Prostate gland (tissue), 2 donors: ENCODE measurements around the gene SLC37A4. TPM values are rescaled to one million over a fixed set of nuclear protein-coding genes. Genes with fewer than 3 reads are reported as not detected.
A peak's percentile ranks its signal among the peaks of the same experiment; 100 is the strongest.
"Not testable (repeated sequence)": the region's sequence is repeated elsewhere in the genome, so short reads cannot be mapped to it uniquely, and the experiment has no call there.

Source experiments
- DNase-seq: peaks from one replicate; pipeline ENCODE4 v3.0.0-alpha.2; 2019; ENCODE audit warnings: low spot score
- H3K27ac ChIP-seq, 2 donors: fragments of 200-600 bp; sonication (generic); 2 replicates each; pipeline ENCODE4 v1.5.1; 2017 to 2019
- H3K27me3 ChIP-seq: fragments of 200-600 bp; sonication (generic); replicated peaks from 2 replicates; pipeline ENCODE4 v1.5.1; 2019; ENCODE audit not compliant: insufficient read depth
- H3K36me3 ChIP-seq, 2 donors: fragments of 200-600 bp; sonication (generic); 1 replicate in 1 of 2; 2 replicates in 1 of 2; pipeline versions ENCODE4 v1.5.1 to v1.8.1; 2017 to 2019
- H3K4me1 ChIP-seq: fragments of 200-600 bp; sonication (generic); replicated peaks from 2 replicates; pipeline ENCODE4 v1.5.1; 2019
- H3K4me3 ChIP-seq, 2 donors: fragments of 200-600 bp; sonication (generic); 2 replicates each; pipeline ENCODE4 v1.5.1; 2017 to 2019
- H3K9me3 ChIP-seq: fragments of 200-600 bp; sonication (generic); 2 replicates; pipeline ENCODE4 v1.5.1; 2017
- CTCF ChIP-seq, 4 experiments: fragments of 200-600 bp in 2 of 4; fragments of 450-650 bp in 2 of 4; sonication (generic) in 2 of 4; IDR thresholded peaks; 1 replicate in 3 of 4; 2 replicates in 1 of 4; pipeline ENCODE4 v1.5.1; 2016 to 2019; ENCODE audit warnings: antibody characterized with exemption in 4 of 4, mild to moderate bottlenecking in 2 of 4, moderate library complexity in 2 of 4
- POLR2A ChIP-seq: fragments of 450-650 bp; IDR thresholded peaks from one replicate; pipeline ENCODE4 v1.6.1; 2016; ENCODE audit warnings: antibody characterized with exemption, mild to moderate bottlenecking
- POLR2AphosphoS5 ChIP-seq: sonication (generic); formaldehyde crosslinking; IDR thresholded peaks from one replicate; pipeline ENCODE4 v1.6.1; 2017; ENCODE audit warnings: antibody characterized with exemption
- whole genome bisulfite sequencing: methylation state at CpG from one replicate; pipeline ENCODE4 v1.1.5; 2018; 5-methylcytosine and 5-hydroxymethylcytosine counted together
- intact Hi-C: fragments of 100-400 bp; cut with DNase I; formaldehyde crosslinking; loops from one replicate; pipeline ENCODE4 v1.14.2; 2022
- total RNA-seq, 2 donors: library from RNA; depleted of rRNA; stranded (reverse); fragments of >200 nt; gene quantifications; one replicate each; pipeline ENCODE4 v1.1.0, GENCODE V29; 2016

The SLC37A4 gene
- total RNA-seq, 2 donors from 2014 or later: 36.2 to 58.7 TPM

GRCh38 chr11:119018074-119018938 is 12.4 kb downstream of the SLC37A4 start, which contains the start of the genes RPS25 and TRAPPC4:
Gene RPS25 (minus strand): TSS chr11:119018343. CDS start chr11:119018284, 59 bp downstream.
Gene TRAPPC4 (plus strand): TSS chr11:119018766. CDS start chr11:119018796, 30 bp downstream.
- Histone ChIP-seq H3K27me3 (no peaks in the 10 kb centered on the region), H3K9me3 (no peaks in the 10 kb centered on the region), H3K4me1 (peaks cover 6% of the 10 kb centered on the region), H3K36me3 (peaks cover 7 to 10% of the 10 kb centered on the region in 2 donors), H3K27ac (peak within 1 kb of the TSS; percentile 93 to 94), H3K4me3 (peak within 1 kb of the TSS; percentile 83 to 89)
- intact Hi-C loops: no loop called here
- WGBS: under 1% methylated on average over 63 of the region's 63 CpGs
- TF ChIP-seq POLR2AphosphoS5 (peak; percentile 97), POLR2A (peak; percentile 48), CTCF (IDR thresholded peaks at IDR 0.05) (peak in 3 of 4 experiments; percentile 6 to 30 (median 12))
- DNase-seq: peak; percentile 96

DNA sequence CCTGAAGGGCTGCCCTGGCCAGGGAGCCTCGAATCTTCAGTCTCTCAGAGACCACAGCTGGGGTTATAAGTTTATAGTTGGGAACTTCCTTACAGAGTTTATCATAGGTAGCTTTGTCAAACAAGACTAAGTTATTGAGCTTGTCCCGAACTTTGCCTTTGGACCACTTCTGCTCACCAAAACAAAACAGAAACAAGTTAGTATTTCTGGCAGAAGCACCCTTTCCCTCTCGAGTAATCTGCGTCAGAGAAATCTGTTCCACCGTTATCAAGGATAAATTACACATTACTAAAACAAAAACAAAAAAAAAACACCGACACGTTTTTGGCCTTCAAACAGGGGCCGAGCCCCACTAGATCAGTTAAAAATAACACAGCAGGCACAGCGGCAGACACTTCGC is 13.3 kb downstream of the SLC37A4 start:
- not testable (repeated sequence) for H3K4me1 ChIP-seq, DNase-seq
- 5% methylated on average over 10 of the region's 10 CpGs for WGBS

GRCh38 chr11:119016216-119017009 is 14.3 kb downstream of the SLC37A4 start:
- peaks cover 3% of the 10 kb centered on the region for H3K4me1 ChIP-seq

More for the DNA sequence above, 13.3 kb downstream of the SLC37A4 start:
- H3K36me3 ChIP-seq, H3K9me3 ChIP-seq, intact Hi-C loops, H3K27me3 ChIP-seq: not testable (repeated sequence)
- peak overlapping the region; percentile 93 to 94 for H3K27ac ChIP-seq
- H3K4me3 ChIP-seq: peak overlapping the region; percentile 83 to 89

DNA sequence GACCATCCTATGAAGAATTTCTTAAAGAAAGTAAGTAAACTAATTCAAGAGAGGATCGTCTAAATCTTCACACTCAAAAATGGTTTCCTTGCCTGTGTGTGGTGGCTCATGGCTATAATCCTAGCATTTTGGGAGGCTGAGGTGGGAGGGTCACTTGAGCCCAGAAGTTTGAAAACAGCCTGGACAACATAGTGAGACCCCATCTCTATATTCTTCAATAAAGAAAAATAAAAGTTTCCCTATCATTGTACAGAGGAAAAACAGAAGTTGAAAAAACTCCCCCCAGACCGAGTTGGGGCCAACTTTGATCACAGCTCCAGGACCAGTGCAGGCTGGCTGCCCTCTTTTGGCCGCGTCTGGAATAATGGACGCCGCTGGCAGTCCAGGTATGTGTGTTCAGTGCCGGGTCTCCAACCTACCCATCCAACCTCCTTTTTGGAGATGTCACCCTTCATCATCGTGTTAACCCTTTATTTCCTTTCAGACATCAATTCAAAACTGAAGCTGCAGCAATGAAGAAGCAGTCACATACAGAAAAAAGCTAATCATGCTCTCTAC is 15.5 kb downstream of the SLC37A4 start:
- intact Hi-C loops: no loop called here
- no peak overlapping the region for H3K4me3 ChIP-seq
- H3K27ac ChIP-seq: no peak overlapping the region
- no peak for DNase-seq
- peaks cover 3% of the 10 kb centered on the region for H3K4me1 ChIP-seq
- TF ChIP-seq POLR2AphosphoS5: no peak
- TF ChIP-seq POLR2A: no peak
- TF ChIP-seq CTCF (IDR thresholded peaks at IDR 0.05): no peak
- H3K36me3 ChIP-seq: peaks cover 0 to 10% of the 10 kb centered on the region in 2 donors
- WGBS: 59% methylated on average over 8 of the region's 8 CpGs
- no peaks in the 10 kb centered on the region for H3K9me3 ChIP-seq
- H3K27me3 ChIP-seq: no peaks in the 10 kb centered on the region

More at GRCh38 chr11:119016216-119017009, 14.3 kb downstream of the SLC37A4 start:
- 70% methylated on average over 14 of the region's 14 CpGs for WGBS
- H3K4me3 ChIP-seq: peak overlapping the region; percentile 83 to 89
- no peaks in the 10 kb centered on the region for H3K9me3 ChIP-seq
- H3K36me3 ChIP-seq: peaks cover 0 to 10% of the 10 kb centered on the region in 2 donors
- H3K27me3 ChIP-seq: no peaks in the 10 kb centered on the region
- no peak for TF ChIP-seq POLR2AphosphoS5
- no peak for TF ChIP-seq POLR2A
- TF ChIP-seq CTCF (IDR thresholded peaks at IDR 0.05): no peak
- intact Hi-C loops: no loop called here
- no peak overlapping the region for H3K27ac ChIP-seq
- no peak for DNase-seq
